Breast epithelium (tissue), 3 donors: Measurements from ENCODE around the gene ST7.

Experiments
- CTCF ChIP-seq, 3 donors: fragments of 450-650 bp; IDR thresholded peaks; one replicate each; pipeline ENCODE4 v1.5.1; 2016 to 2017; ENCODE audit warnings: antibody characterized with exemption in 3 of 3, mild to moderate bottlenecking in 3 of 3, moderate library complexity in 3 of 3
- POLR2A ChIP-seq: fragments of 450-650 bp; IDR thresholded peaks from one replicate; pipeline ENCODE4 v1.6.1; 2016; ENCODE audit warnings: antibody characterized with exemption, mild to moderate bottlenecking, moderate library complexity

GRCh38 chr7:117250245-117250644 is 296.9 kb downstream of the ST7 start:
- TF ChIP-seq CTCF (IDR thresholded peaks at IDR 0.05) (no peak), POLR2A (no peak)
